K562 (cell line): ENCODE data around the gene USP48. TPM values are rescaled to one million over a fixed set of nuclear protein-coding genes. Genes with fewer than 3 reads are reported as not detected.

Experiments
- ATF3 ChIP-seq, 2 experiments: fragments of 450-650 bp in 1 of 2; sonication (generic) in 1 of 2; formaldehyde crosslinking in 1 of 2; IDR thresholded peaks in 1 of 2; conservative IDR thresholded peaks in 1 of 2; 2 replicates each; pipeline versions ENCODE4 v1.6.1 to v1.8.1; 2016 to 2023; ENCODE audit warnings: mild to moderate bottlenecking in 2 of 2, moderate library complexity in 2 of 2, inconsistent platforms in 1 of 2, missing genetic modification reagents in 1 of 2
- BRD9 ChIP-seq: fragments of 450-650 bp; IDR thresholded peaks from 2 replicates; pipeline ENCODE4 v1.6.1; 2018; ENCODE audit warnings: low read depth; ENCODE audit not compliant: partially characterized antibody
- CBX8 ChIP-seq: fragments of 200-600 bp; sonication (generic); IDR thresholded peaks from 2 replicates; pipeline ENCODE4 v1.6.1; 2012; ENCODE audit warnings: borderline replicate concordance, mixed run types, low read depth, mild to moderate bottlenecking, moderate library complexity, mixed read lengths, low read length, control low read depth, inconsistent platforms; ENCODE audit not compliant: poor library complexity, severe bottlenecking; ENCODE audit errors: extremely low read depth
- CHD4 ChIP-seq: fragments of 200-600 bp; sonication (generic); IDR thresholded peaks from 3 replicates; pipeline ENCODE4 v1.6.1; 2012; ENCODE audit warnings: low read depth, mild to moderate bottlenecking, mixed read lengths, low read length, inconsistent platforms; ENCODE audit not compliant: insufficient read depth, insufficient replicate concordance, poor library complexity, severe bottlenecking
- E2F3 ChIP-seq: fragments of 250-450 bp; sonication (Bioruptor Pico); IDR thresholded peaks from 2 replicates; pipeline ENCODE4 v1.4.0; 2020; ENCODE audit warnings: mild to moderate bottlenecking
- HNRNPK ChIP-seq: fragments of 200-400 bp; formaldehyde crosslinking; IDR thresholded peaks from one replicate; pipeline ENCODE4 v1.6.1; 2018; ENCODE audit warnings: mild to moderate bottlenecking, low read depth, low read length; ENCODE audit not compliant: poor library complexity, severe bottlenecking
- MBD2 ChIP-seq: sonication (generic); IDR thresholded peaks from 2 replicates; pipeline ENCODE4 v1.6.1; 2016; ENCODE audit warnings: low read depth, borderline replicate concordance
- MXD1 ChIP-seq: fragments of 250-450 bp; sonication (Bioruptor Pico); IDR thresholded peaks from 2 replicates; pipeline ENCODE4 v1.8.0; 2021; ENCODE audit warnings: borderline replicate concordance, mild to moderate bottlenecking, moderate library complexity; ENCODE audit not compliant: poor library complexity, severe bottlenecking
- NCOA1 ChIP-seq: fragments of 450-650 bp; IDR thresholded peaks from 2 replicates; pipeline ENCODE4 v1.6.1; 2016; ENCODE audit warnings: low read depth
- POLR3A ChIP-seq: IDR thresholded peaks from 2 replicates; pipeline ENCODE4 v1.6.1; 2011; ENCODE audit warnings: borderline replicate concordance, mild to moderate bottlenecking, moderate library complexity; ENCODE audit not compliant: insufficient read length, insufficient read depth; ENCODE audit errors: extremely low read depth
- PRDM10 ChIP-seq: fragments of 450-650 bp; IDR thresholded peaks from 2 replicates; pipeline ENCODE4 v1.6.1; 2018; ENCODE audit not compliant: partially characterized antibody
- SIN3A ChIP-seq, 2 experiments: fragments of 150-350 bp in 1 of 2; IDR thresholded peaks; 2 replicates each; pipeline ENCODE4 v1.6.1; 2011 to 2016; ENCODE audit warnings: borderline replicate concordance in 2 of 2, low read depth in 2 of 2, low read length in 2 of 2, mild to moderate bottlenecking in 2 of 2, moderate library complexity in 2 of 2; ENCODE audit not compliant: control insufficient read depth in 1 of 2
- SRSF1 ChIP-seq: fragments of 200-400 bp; formaldehyde crosslinking; IDR thresholded peaks from 2 replicates; pipeline ENCODE4 v1.6.1; 2017; ENCODE audit warnings: mild to moderate bottlenecking, low read depth, low read length, moderate library complexity
- TCFL5 ChIP-seq: fragments of 250-450 bp; sonication (Bioruptor Pico); conservative IDR thresholded peaks from 2 replicates; pipeline ENCODE4 v1.6.1; 2021; ENCODE audit warnings: mild to moderate bottlenecking, moderate library complexity, matching md5 sums
- ZFP91 ChIP-seq: sonication (generic); formaldehyde crosslinking; IDR thresholded peaks from 2 replicates; pipeline ENCODE4 v1.8.0; 2022; ENCODE audit warnings: mild to moderate bottlenecking, missing genetic modification reagents
- ZNF584 ChIP-seq: fragments of 200-800 bp; sonication (Bioruptor generic); IDR thresholded peaks from 2 replicates; pipeline ENCODE4 v1.6.1; 2016; ENCODE audit warnings: low read depth, mild to moderate bottlenecking, missing genetic modification characterization, missing compliant biosample characterization
- polyA plus RNA-seq, 8 experiments: library from polyadenylated mRNA; depleted of rRNA in 4 of 8; stranded (reverse) in 5 of 8; unstranded in 3 of 8; fragments of >200 nt; fragmentation: Nextera tagmentation in 2 of 8; fragmentation: Illumina TruSeq in 1 of 8; extraction: Ambion mirVana in 2 of 8; extraction: Trizol in 1 of 8; gene quantifications; 2 replicates each; pipeline versions ENCODE4 v1.2.1 to v1.2.3, GENCODE V29; 2011 to 2014; ENCODE audit warnings: inconsistent platforms in 1 of 8, missing spikeins in 1 of 8
- total RNA-seq, 7 experiments: library from RNA; depleted of rRNA in 6 of 7; stranded (reverse); fragments of >200 nt in 6 of 7; fragmentation: Illumina TruSeq in 2 of 7; extraction: Trizol in 2 of 7; gene quantifications; 2 replicates each; pipeline versions ENCODE4 v1.2.1 to v1.2.3, GENCODE V29; 2011 to 2021; ENCODE audit warnings: low replicate concordance in 1 of 7

The USP48 gene
- total and polyA plus RNA-seq, 9 of the 15 experiments (the other 6 are each of a cell fraction or from before 2014, with no cell fraction given): 23.3 to 123 (median 106) TPM

- TF ChIP-seq PRDM10: peak; percentile 83
- no peak for TF ChIP-seq CHD4
- TF ChIP-seq ATF3 (IDR thresholded peaks at IDR 0.05): no peak
- 0 out of 2 replicates have a peak, but pooled peaks have one; percentile 37 for TF ChIP-seq ATF3 (CRISPR knock-in tag; conservative IDR thresholded peaks at IDR 0.05)
- TF ChIP-seq BRD9: no peak
- no peak for TF ChIP-seq CBX8
- no peak for TF ChIP-seq ZFP91
- no peak for TF ChIP-seq MXD1 (CRISPR knock-in tag)
- TF ChIP-seq ZNF584 (CRISPR knock-in tag): no peak
- TF ChIP-seq TCFL5 (CRISPR knock-in tag): no peak
- no peak for TF ChIP-seq E2F3
- no peak for TF ChIP-seq SIN3A (IDR thresholded peaks at IDR 0.05; ENCODE audit: borderline replicate concordance in 2 of 2, control insufficient read depth in 1 of 2, low read depth in 2 of 2, low read length in 2 of 2)
- TF ChIP-seq SRSF1: no peak
- no peak for TF ChIP-seq HNRNPK
- TF ChIP-seq NCOA1: peak; percentile 67; the same call in 1 of the 2 replicates
- TF ChIP-seq POLR3A: no peak
- peak; percentile 57; the same call in 1 of the 2 replicates for TF ChIP-seq MBD2
Observed at GRCh38 chr1:21749859-21750468, 33.0 kb downstream of the USP48 start (continued).
